OCI-LY7 (cell line): ENCODE results near the gene ADAMTS2.

Source experiments
- CTCF ChIP-seq: fragments of 200-600 bp; sonication (generic); conservative IDR thresholded peaks from 2 replicates; pipeline ENCODE4 v1.5.1; 2014; ENCODE audit warnings: mild to moderate bottlenecking, antibody characterized with exemption, low read length, moderate library complexity, mixed read lengths
- EZH2phosphoT487 ChIP-seq: fragments of 200-600 bp; sonication (generic); IDR thresholded peaks from 2 replicates; pipeline ENCODE4 v1.6.1; 2018; ENCODE audit warnings: low read depth, borderline replicate concordance, mild to moderate bottlenecking, mixed run types, antibody characterized with exemption, low read length, moderate library complexity, mixed read lengths

GRCh38 chr5:179297026-179297425, 48.2 kb downstream of the ADAMTS2 start:
- TF ChIP-seq CTCF (no peak), EZH2phosphoT487 (no peak)
